GM21367 (cell line): ENCODE measurements around the gene DNAJC25.
"Not testable (repeated sequence)": the region's sequence is repeated elsewhere in the genome, so short reads cannot be mapped to it uniquely, and the experiment has no call there.

Experiments used
- ATAC-seq: cut with Tn5 transposase; IDR thresholded peaks from one replicate; pipeline ENCODE4 v1.9.1; 2021; ENCODE audit not compliant: unreplicated experiment

DNAJC25 gene

DNA sequence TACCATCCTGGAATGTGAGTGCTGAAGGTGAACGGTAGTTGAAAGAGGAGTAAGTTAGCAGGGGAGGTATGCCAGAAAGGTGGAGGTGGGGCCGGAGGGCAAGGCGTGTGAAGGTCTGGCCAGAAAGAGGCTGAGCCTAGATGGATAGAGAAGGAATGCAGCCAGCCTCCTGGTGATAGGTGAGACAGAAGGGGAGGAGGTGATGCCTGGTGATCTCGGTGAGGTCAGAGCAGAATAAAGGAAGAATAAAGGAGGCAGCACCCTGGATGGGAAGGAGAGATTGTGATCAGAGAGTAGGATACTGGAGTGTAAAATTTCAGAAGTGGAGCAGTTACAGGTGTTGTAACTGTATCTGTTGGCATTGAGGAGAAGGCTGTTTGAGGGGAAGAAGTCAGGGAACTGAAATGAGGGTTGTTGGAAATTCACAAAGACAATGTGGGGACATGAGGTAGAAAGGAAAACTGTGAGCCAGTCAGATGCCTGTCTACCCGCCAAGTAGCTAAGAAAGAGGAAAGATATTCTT lies 32.2 kb downstream of the DNAJC25 start:
- no peak for ATAC-seq

GRCh38 chr9:111668026-111668573 lies 37.0 kb downstream of the DNAJC25 start:
- ATAC-seq: no peak

- ATAC-seq: not testable (repeated sequence)
Observed at GRCh38 chr9:111668601-111669000, 37.5 kb downstream of the DNAJC25 start.

GRCh38 chr9:111674319-111674718 lies 43.2 kb downstream of the DNAJC25 start:
- no peak for ATAC-seq

GRCh38 chr9:111676116-111676515 lies 45.0 kb downstream of the DNAJC25 start:
- no peak for ATAC-seq

- no peak for ATAC-seq
Observed at GRCh38 chr9:111678293-111678692, 47.2 kb downstream of the DNAJC25 start.

DNA sequence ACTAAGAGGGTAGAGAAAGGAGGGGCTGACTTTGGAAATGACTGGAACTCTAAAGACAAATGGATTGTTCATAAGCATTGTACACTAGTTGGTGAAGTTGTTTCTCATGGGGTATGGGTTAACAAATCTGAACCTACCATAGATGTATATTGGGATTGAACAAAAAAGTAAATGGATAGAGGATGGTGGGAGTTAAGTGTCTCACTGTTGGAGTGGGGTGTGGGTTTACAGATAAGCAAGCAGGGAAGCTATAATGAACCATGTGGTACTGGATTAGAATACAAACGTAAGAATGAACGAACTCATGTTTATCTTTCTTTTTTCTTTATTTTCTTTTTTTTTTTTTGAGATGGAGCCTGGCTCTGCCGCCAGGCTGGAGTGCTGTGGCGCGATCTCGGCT lies 48.1 kb downstream of the DNAJC25 start:
- ATAC-seq: no peak

DNA sequence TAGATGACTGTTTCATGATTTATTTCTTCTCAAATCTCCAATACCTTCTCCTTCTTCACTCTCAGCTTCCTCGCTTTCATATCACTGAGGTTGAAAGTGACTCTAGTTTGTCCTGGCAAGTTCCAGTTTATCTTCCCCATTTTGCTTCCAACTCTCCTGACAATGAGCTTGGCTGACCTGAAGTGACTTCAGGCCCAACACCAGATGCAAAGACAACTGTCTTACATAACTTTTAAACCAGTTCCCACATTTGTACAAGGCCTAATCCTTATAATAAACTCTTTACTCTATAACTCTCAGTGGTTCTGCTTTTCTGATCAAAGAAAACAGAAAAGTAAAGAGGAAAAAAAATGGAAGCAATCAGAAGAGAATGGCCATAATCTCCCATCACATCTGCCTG lies 52.3 kb downstream of the DNAJC25 start:
- ATAC-seq: no peak

DNA sequence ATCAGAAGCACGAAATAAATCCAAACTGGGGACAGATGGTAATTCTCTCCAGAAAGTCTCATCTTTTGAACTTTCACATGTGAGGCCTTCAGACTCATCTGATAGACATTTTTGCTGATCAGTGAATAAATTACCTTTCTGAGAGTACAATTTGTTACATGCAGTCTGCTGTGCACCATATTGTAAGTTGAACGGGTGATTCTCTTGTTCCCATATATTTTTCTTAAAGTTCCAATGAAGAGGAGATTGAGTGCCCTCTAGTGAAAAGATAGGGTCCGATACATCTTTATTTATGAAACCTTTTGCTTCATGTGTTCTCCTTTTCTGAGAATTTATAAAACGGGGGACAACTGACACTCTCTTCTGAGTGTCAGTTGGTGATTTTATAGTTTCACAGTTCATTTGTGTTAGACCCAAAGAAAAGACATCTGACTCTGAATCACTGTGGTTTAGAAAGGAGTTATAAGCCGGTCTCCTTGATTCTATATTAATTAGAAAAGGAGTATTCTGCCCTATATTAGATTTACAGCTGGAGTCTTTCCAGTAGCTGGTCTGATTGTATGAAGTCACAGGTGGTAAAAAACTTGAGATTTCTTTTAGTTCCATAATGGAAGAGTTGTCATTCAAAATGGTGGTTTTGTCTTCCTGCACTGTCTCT lies 60.7 kb downstream of the DNAJC25 start:
- ATAC-seq: no peak

GRCh38 chr9:111696796-111697195 lies 65.7 kb downstream of the DNAJC25 start:
- no peak for ATAC-seq

DNA sequence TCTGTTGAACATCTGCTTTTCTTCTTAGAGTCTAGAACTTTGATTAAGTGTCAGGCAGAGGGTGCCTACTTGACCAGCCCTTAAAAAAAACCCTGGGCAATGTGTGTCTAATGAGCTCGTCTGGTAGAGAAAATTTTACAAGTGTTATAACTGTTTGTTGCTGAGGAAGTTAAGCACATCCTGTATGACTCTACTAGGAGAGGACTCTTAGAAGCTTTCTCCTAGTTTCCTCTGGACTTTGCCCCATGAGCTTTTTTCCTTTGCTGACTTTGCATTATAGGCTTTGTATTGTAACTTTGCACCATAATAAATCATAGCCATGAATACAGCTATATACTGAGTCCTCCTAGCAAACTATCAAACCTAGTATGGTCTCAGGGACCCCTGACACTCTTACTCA lies 69.6 kb downstream of the DNAJC25 start:
- no peak for ATAC-seq
